DOHH2 (cell line): ENCODE measurements around the gene CCDC40.

ENCODE experiments used
- H3F3A ChIP-seq: fragments of 200-600 bp; sonication (generic), shearing (Covaris generic); 2 replicates; pipeline ENCODE4 v1.6.0; 2016; ENCODE audit warnings: antibody characterized with exemption, mild to moderate bottlenecking; ENCODE audit not compliant: control insufficient read depth, insufficient read depth
- H3K27ac ChIP-seq: fragments of 200-600 bp; sonication (generic); 2 replicates; pipeline ENCODE4 v1.5.1; 2014; ENCODE audit warnings: low read depth, mild to moderate bottlenecking, low read length, moderate library complexity
- H3K27me3 ChIP-seq: fragments of 200-600 bp; sonication (generic); 2 replicates; pipeline ENCODE4 v1.6.1; 2014; ENCODE audit warnings: mild to moderate bottlenecking, low read length, mixed read lengths; ENCODE audit not compliant: control insufficient read depth
- H3K36me3 ChIP-seq: fragments of 200-600 bp; sonication (generic); 2 replicates; pipeline ENCODE4 v1.6.1; 2014; ENCODE audit warnings: mild to moderate bottlenecking, low read length, moderate library complexity, mixed read lengths; ENCODE audit not compliant: control insufficient read depth
- H3K4me1 ChIP-seq: fragments of 200-600 bp; sonication (generic); 2 replicates; pipeline ENCODE4 v1.6.1; 2014; ENCODE audit warnings: mild to moderate bottlenecking, low read length, mixed read lengths; ENCODE audit not compliant: control insufficient read depth
- H3K4me2 ChIP-seq: fragments of 200-600 bp; sonication (generic); 2 replicates; pipeline ENCODE4 v1.6.0; 2014; ENCODE audit warnings: mild to moderate bottlenecking, low read length, moderate library complexity
- H3K4me3 ChIP-seq: fragments of 200-600 bp; sonication (generic); 2 replicates; pipeline ENCODE4 v1.5.1; 2014; ENCODE audit warnings: mild to moderate bottlenecking, low read length, mixed read lengths
- H3K79me2 ChIP-seq: fragments of 200-600 bp; sonication (generic); 2 replicates; pipeline ENCODE4 v1.6.1; 2014; ENCODE audit warnings: mild to moderate bottlenecking, low read length, mixed read lengths; ENCODE audit not compliant: control insufficient read depth
- H3K9me2 ChIP-seq: fragments of 200-600 bp; sonication (generic); replicated peaks from 2 replicates; pipeline ENCODE4 v1.6.1; 2014; ENCODE audit warnings: mild to moderate bottlenecking, low read length, mixed read lengths; ENCODE audit not compliant: control insufficient read depth
- H3K9me3 ChIP-seq: fragments of 200-600 bp; sonication (generic); 2 replicates; pipeline ENCODE4 v1.6.1; 2014; ENCODE audit warnings: antibody characterized with exemption, low read length, mixed read lengths; ENCODE audit not compliant: control insufficient read depth, insufficient read depth
- H4K20me1 ChIP-seq: fragments of 200-600 bp; sonication (generic); 2 replicates; pipeline ENCODE4 v1.6.0; 2014; ENCODE audit warnings: low read depth, mild to moderate bottlenecking, antibody characterized with exemption, low read length, moderate library complexity; ENCODE audit not compliant: control insufficient read depth, insufficient read depth
- EZH2phosphoT487 ChIP-seq: fragments of 200-600 bp; sonication (generic); IDR thresholded peaks from 2 replicates; pipeline ENCODE4 v1.6.1; 2017; ENCODE audit warnings: borderline replicate concordance, mild to moderate bottlenecking, antibody characterized with exemption, low read length, moderate library complexity, mixed read lengths
- TF ChIP-seq, protein P1 (sequence below): fragments of 200-600 bp; sonication (generic); IDR thresholded peaks from one replicate; pipeline ENCODE4 v1.5.1; 2014; ENCODE audit warnings: antibody characterized with exemption, mild to moderate bottlenecking, low read depth, low read length; ENCODE audit not compliant: poor library complexity, severe bottlenecking

CCDC40 gene

DNA sequence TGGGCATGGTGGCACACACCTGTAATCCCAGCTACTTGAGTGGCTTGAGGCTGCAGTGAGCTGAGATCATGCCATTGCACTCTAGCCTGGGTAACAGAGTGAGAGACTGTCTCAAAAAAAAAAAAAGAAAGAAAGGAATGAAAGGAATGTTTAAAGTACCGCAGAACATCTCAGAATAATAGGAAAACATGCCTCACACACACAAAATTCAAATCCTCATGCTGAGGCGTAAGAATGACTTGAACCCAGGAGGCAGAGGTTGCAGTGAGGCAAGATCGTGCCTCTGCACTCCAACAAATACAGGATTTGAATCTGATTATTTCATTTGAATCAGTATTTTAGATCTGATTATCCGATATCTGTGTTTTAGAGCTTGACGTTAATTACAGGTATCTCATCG is 43.6 kb downstream of the CCDC40 start:
- Histone ChIP-seq H3F3A (no peaks in the 10 kb centered on the region), H3K4me1 (no peaks in the 10 kb centered on the region), H3K27ac (no peak overlapping the region), H3K9me2 (no peaks in the 10 kb centered on the region), H3K4me2 (no peak overlapping the region), H3K36me3 (no peaks in the 10 kb centered on the region), H3K9me3 (no peaks in the 10 kb centered on the region), H3K27me3 (peaks cover 6% of the 10 kb centered on the region; the same call in 1 of the 2 replicates), H3K79me2 (no peaks in the 10 kb centered on the region), H4K20me1 (no peaks in the 10 kb centered on the region), H3K4me3 (no peak overlapping the region)
- TF ChIP-seq EZH2phosphoT487, result no peak
- TF ChIP-seq, protein P1, sequence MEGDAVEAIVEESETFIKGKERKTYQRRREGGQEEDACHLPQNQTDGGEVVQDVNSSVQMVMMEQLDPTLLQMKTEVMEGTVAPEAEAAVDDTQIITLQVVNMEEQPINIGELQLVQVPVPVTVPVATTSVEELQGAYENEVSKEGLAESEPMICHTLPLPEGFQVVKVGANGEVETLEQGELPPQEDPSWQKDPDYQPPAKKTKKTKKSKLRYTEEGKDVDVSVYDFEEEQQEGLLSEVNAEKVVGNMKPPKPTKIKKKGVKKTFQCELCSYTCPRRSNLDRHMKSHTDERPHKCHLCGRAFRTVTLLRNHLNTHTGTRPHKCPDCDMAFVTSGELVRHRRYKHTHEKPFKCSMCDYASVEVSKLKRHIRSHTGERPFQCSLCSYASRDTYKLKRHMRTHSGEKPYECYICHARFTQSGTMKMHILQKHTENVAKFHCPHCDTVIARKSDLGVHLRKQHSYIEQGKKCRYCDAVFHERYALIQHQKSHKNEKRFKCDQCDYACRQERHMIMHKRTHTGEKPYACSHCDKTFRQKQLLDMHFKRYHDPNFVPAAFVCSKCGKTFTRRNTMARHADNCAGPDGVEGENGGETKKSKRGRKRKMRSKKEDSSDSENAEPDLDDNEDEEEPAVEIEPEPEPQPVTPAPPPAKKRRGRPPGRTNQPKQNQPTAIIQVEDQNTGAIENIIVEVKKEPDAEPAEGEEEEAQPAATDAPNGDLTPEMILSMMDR, result no peak

DNA sequence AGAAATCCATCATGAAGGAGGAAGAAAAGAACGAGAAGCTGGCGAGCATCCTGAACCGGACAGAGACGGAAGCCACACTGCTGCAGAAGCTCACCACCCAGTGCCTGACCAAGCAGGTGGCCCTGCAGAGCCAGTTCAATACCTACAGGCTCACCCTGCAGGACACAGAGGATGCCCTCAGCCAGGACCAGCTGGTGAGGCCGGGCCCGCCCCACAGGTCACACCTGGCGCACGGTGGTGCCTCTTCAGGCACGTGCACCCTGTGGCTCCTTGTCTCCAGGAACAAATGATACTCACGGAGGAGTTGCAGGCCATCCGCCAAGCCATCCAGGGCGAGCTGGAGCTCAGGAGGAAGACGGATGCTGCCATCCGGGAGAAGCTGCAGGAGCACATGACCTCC is 45.2 kb downstream of the CCDC40 start:
- no peak overlapping the region for H3K4me3 ChIP-seq
- H3K36me3 ChIP-seq, result no peaks in the 10 kb centered on the region
- TF ChIP-seq, protein P1, result no peak
- TF ChIP-seq EZH2phosphoT487, result no peak
- H3K79me2 ChIP-seq, result no peaks in the 10 kb centered on the region
- no peak overlapping the region for H3K4me2 ChIP-seq
- no peaks in the 10 kb centered on the region for H4K20me1 ChIP-seq
- no peak overlapping the region for H3K27ac ChIP-seq
- H3K9me3 ChIP-seq, result no peaks in the 10 kb centered on the region
- peaks cover 6% of the 10 kb centered on the region; the same call in 1 of the 2 replicates for H3K27me3 ChIP-seq
- H3K4me1 ChIP-seq, result no peaks in the 10 kb centered on the region
- no peaks in the 10 kb centered on the region for H3K9me2 ChIP-seq
- no peaks in the 10 kb centered on the region for H3F3A ChIP-seq

DNA sequence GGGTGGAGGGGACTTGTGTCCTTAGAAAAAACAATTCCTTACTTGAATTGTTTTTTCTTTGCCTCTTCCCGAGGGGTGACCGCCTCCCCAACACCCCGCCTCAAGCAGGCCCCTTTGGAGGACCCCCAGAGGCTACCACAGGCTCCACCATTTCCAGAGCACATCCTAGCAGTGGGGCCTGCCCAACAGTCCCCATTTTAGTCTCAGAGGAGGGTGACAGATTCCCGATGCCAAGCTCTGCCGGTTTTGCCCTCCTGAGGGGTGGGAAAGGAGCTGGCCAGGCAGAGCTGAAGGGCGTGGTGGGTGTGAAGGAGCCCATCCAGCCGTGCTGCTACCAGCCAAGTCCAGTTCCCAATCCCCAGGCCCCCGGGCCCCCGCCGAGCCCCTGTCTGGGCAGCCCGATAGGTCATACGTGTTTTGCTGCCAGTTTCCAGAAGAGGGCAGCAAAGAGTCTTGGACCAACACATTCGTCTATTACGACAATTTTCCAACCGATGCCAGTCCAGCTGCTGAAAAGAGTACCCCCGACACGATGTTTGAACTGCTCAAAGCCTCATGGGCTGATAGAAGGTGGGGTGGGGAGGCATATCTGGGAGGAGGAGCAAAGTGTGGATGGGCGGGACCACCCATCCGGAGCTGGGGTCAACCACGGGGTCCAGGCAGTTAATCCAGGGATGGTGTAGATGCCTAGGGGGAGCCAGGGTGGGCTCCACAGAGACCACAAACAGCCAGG is 46.1 kb downstream of the CCDC40 start:
- H3K27ac ChIP-seq, result no peak overlapping the region

More for the DNA sequence above, 46.1 kb downstream of the CCDC40 start:
- Histone ChIP-seq H3K9me2 (no peaks in the 10 kb centered on the region), H4K20me1 (no peaks in the 10 kb centered on the region), H3F3A (no peaks in the 10 kb centered on the region), H3K79me2 (no peaks in the 10 kb centered on the region), H3K9me3 (no peaks in the 10 kb centered on the region), H3K36me3 (no peaks in the 10 kb centered on the region), H3K27me3 (peaks cover 6% of the 10 kb centered on the region; the same call in 1 of the 2 replicates), H3K4me3 (no peak overlapping the region), H3K4me2 (no peak overlapping the region), H3K4me1 (no peaks in the 10 kb centered on the region)
- TF ChIP-seq EZH2phosphoT487, result no peak
- TF ChIP-seq, protein P1, result peak; percentile 88
